Stimulated activated naive CD4-positive, alpha-beta T cell (primary cell): ENCODE results near the gene RBM10.
"Not testable (repeated sequence)": the region's sequence is repeated elsewhere in the genome, so short reads cannot be mapped to it uniquely, and the experiment has no call there.

Experiments
- DNase-seq, 6 experiments: peaks; one replicate each; lab custom pipeline; 2025; lab: John Stamatoyannopoulos, UW

RBM10 gene, protein sequence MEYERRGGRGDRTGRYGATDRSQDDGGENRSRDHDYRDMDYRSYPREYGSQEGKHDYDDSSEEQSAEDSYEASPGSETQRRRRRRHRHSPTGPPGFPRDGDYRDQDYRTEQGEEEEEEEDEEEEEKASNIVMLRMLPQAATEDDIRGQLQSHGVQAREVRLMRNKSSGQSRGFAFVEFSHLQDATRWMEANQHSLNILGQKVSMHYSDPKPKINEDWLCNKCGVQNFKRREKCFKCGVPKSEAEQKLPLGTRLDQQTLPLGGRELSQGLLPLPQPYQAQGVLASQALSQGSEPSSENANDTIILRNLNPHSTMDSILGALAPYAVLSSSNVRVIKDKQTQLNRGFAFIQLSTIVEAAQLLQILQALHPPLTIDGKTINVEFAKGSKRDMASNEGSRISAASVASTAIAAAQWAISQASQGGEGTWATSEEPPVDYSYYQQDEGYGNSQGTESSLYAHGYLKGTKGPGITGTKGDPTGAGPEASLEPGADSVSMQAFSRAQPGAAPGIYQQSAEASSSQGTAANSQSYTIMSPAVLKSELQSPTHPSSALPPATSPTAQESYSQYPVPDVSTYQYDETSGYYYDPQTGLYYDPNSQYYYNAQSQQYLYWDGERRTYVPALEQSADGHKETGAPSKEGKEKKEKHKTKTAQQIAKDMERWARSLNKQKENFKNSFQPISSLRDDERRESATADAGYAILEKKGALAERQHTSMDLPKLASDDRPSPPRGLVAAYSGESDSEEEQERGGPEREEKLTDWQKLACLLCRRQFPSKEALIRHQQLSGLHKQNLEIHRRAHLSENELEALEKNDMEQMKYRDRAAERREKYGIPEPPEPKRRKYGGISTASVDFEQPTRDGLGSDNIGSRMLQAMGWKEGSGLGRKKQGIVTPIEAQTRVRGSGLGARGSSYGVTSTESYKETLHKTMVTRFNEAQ

DNA sequence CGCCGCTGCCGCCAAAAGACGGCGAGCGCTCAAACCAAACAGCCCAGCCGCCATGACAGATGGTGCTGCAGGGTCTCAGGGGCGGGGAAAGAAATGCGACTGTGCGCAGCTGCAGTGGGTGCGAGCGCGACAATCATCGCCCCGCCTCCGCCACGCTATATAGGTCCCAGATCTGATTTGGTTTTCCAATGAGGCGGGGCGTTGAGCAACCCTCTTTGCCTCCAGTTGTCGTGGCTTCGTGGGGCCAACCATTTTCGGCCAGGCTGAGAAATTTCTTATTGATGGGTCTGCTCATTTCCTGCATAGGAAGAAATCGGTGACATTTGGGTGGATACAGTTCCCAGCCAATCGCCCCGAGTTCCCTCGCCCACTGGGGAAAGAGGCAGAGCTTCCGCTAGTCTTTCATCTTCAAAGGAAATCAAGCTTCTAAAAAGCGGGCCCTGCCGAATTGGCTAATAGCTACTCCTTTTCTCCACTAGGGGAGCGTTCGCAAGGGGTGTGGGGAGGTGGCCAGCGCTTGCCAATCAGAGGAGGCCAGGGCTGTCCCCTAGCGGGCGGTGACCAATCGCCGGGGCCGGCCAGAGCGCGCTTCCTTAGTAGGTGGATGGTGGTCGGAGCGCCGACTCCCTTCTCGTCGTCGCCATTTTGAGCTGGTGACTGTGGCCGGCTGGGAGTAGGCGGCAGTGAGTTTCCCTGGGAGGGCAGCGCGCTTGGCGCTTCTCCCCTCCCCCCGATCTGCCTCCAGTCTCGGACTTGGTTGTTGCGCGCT, at the start of gene RBM10, which contains the start of gene NDUFB11:
Gene RBM10, plus strand, starts transcription at position 596 of the 769 bp plus-strand sequence. CDS start 2,261 bp downstream, outside the sequence.
Gene NDUFB11, minus strand, starts transcription at position 77 of the 769 bp plus-strand sequence. Its CDS starts 23 bp downstream, at position 54.
- peak; percentile 80 to 94 (median 89) for DNase-seq

DNA sequence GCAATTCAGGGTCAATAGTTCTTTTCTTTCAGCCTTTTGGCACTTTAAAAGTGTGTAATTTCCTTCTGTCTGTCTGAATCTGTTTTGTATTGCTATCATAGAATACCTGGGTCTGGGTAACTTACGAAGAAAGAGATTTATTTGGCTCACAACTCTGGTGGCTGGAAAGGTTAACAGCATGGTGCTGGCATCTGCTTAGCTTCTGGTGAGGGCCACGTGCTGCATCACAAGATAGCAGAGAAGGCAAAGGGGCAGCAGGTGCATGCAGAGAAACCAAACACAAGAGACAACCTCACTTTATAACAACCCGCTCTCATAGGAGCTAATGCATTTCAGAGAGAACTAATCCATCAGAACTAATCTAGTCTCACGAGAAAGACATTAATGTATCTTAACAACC, 48.0 kb upstream of the RBM10 start:
- no peak for DNase-seq

DNA sequence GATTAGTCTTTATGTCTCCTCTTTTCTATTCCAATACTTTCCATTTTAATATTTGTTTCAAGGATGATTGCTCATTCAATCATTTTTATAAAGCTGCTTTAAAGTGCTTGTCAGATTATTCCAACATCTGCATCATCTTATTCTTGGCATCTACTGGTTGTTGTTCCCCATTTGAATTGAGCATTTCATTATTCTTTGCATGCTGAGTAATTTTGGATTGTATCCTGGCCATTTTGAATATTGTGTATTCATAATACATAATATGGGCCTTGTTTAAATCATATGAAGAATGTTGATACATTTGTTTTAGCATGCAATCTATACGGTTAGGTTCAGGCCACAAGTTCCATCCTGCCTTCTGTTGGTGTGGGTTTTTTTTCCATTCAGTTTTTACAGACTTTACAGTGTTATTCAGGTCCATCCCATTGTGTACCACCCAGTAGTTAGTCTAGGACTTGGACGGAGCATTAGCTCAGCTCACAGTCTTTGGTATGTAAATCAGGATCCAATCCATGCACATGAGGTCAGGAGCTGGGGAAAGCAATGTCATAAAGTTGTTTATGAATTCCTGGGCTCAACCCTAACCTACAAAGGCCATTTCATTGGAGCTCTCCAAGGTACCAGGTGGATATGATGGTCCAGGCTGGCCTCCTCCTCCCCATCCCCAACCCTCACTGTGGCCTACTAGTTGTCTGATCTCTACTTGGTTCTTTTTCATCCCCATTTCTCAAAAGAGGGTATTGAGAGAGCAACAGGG, 46.5 kb upstream of the RBM10 start:
- DNase-seq, result no peak

DNA sequence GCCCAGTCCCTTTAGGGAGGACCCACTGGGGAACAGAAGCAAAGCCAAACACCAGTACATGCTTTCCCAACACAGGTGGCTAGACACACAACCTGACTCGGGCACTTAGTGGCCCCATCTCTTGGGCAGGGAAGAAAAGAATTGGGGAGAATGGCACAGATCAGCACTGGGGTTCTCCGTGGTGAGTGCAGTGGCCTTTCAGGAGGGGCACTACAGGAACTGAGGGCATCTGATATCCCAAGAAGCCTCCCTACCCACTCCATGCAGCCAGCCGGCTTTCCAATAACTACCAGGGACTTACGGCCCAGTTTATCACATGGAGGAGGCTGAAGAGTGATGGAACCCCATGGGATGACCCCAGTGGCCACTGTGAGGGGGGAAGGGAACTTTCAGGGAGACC, 43.8 kb upstream of the RBM10 start:
- DNase-seq, result no peak

DNA sequence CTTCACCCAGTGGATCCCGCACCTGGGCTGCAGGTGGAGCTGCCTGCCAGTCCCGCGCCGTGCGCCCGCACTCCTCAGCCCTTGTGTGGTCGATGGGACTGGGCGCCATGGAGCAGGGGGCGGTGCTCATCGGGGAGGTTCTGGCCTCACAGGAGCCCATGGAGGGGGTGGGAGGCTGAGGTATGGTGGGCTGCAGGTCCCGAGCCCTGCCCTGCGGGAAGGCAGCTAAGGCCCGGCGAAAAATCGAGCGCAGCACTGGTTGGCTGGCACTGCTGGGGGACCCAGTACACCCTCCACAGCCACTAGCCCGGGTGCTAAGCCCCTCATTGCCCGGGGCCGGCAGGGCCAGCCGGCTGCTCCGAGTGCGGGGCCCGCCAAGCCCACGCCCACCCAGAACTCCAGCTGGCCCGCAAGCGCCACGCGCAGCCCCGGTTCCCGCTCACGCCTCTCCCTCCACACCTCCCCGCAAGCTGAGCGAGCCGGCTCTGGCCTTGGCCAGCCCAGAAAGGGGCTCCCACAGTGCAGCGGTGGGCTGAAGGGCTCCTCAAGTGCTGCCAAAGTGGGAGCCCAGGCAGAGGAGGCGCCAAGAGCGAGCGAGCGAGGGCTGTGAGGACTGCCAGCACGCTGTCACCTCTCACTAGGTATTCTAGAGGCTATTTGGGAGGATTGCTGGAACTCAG, 33.9 kb upstream of the RBM10 start:
- DNase-seq, result not testable (repeated sequence)

DNA sequence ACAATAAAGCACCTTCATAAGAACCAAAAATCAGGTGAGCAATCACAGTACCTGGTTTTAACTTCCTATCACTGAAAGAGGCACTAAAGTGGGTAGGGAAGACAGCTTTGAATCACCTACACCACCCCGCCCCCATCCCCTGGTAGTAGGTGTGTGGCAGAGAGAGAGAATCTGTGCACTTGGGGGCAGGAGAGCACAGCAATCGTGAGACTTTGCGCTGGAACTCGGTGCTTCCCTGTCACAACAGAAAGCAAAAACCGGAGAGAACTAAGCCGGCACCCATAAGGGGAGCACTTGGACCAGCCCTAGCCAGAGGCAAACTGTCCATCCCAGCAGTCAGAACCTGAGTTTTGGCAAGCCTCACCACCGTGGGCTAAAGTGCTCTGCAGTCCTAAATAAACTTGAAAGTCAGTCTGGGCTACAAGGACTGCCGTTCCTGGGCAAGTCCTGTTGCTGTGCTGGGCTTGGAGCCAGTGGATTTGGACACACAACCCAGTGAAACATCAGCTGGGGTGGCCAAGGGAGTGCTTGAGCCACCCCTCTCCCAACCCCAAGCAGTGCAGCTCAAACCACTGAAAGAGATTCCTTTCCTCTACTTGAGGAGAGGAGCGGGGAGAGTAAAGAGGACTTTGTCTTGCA, 32.6 kb upstream of the RBM10 start:
- DNase-seq, result no peak

DNA sequence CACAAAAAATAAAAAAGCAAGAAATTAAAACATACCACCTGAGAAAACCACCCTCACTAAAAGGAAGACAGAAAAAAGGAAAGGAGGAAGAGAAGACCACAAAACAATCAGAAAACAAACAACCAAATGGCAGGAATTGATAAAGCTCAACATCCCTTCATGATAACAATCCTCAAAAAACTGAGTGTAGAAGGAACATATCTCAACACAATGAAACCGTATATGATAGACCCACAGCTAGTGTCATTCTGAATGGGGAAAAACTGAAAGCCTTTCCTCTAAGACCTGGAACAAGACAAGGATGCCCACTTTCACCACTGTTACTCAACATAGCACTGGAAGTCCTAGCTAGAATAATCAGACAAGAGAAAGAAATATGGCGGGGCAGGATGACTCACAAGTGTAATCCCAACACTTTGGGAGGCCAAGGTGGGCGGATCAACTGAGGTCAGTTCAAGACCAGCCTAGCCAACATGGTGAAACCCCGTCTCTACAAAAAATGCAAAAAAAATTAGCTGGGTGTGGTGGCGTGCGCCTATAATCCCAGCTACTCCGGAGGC, 28.4 kb upstream of the RBM10 start:
- not testable (repeated sequence) for DNase-seq

DNA sequence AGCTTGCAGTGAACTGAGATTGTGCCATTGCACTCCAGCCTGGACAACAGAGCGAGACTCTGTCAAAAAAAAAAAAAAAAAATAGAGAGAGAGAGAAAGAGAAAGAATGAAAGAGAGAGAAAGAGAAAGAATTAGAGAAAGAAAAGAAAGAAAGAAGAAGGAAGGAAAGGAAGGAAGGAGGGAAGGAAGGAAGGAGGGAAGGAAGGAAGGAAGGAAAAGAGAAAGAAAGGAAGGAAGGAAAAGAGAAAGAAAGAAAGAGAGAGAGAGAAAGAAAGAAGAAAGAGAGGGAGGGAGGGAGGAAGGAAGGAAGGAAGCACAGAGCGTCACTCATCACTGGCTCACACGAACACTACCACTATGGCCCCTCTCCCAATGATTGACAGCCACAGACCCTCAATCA, 20.6 kb upstream of the RBM10 start:
- not testable (repeated sequence) for DNase-seq

DNA sequence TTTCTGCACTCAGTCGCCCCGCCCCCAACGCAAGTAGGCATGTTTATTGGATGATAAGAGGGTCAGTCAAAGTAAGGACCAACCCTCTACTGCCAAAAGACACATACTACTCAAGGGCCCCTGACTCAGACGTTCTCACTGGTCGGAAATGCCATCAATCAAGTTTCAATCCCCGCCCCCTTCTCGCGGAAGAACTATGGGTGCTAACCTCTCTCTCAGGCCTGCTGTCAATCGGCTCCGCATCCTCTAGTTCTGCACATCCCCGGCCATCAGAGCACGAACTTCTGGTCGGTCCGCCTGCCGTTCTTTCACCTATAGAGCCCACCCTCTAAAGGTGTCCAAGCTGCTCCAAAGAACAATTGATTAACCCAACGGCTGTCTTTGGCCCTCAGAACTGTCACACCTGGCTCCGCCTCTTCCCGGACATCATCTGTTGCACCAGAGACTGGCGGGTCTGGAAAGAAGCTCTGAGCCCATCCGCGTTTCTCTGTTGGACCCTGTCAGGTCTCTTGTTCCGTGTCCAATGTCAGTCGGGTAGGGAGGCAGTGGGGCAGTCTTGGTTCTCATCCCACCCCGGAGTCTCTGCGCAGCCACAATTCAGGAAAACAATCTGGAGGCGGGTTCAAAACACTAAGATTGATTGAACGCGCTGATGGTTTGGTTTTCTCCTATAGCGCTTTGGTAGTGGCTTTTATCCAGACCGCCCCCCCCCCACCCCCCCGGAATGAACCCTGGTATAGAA, 15.7 kb upstream of the RBM10 start:
- DNase-seq, result peak; percentile 78 to 93 (median 87)

DNA sequence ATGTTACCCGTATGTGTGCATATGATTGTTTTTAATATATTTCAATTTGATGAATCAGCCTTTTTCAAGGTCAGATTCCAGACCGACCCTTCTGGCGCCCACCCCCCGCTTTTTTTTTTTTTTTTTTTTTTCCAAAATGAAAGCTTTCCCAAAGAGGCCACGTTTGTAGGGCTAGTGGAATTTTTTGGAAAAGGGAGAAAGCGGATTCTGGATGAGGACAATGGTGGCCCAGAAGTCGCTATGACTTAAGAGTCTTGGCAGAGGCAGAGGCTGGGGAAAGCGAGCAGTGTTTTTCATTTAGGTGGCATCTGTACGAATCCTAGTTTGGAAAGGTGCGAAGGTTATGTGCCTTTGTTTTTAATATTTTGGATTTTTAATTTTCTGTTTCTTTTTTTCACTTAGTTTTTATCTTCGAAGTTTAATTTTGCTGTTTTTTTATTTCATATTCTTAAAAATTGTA, 15.1 kb upstream of the RBM10 start:
- DNase-seq, result no peak

DNA sequence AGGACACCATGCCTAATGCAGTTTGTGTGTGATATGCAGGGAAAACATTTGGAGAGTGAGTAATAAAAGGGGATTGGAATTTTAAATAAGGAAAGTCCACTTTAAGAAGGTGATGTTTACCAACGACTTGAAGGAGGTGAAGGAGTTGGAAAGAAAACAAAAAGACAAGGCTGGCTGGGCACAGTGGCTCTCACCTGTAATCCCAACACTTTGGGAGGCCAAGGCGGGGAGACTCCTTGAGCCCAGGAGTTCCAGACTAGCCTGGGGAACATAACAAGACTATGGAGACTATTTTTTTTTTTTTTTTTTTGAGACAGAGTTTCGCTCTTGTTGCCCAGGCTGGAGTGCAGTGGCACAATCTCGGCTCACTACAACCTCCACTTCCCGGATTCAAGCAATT, 11.5 kb upstream of the RBM10 start:
- no peak for DNase-seq

DNA sequence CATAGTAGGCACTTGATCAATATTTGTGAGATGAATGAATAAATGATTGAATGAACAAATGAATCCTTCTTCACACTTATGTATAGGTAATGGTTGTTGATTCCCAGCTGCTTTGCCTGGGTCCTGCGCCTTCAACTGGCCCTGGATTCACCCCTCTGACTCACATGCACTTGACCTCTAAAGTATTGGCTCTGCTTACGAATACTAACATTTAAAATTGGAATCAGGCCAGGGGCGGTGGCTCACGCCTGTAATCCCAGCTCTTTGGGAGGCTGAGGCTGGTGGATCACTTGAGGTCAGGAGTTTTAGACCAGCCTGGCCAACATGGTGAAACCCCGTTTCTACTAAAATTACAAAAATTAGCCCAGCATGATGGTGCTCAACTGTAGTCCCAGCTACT, 9.4 kb upstream of the RBM10 start:
- not testable (repeated sequence) for DNase-seq

DNA sequence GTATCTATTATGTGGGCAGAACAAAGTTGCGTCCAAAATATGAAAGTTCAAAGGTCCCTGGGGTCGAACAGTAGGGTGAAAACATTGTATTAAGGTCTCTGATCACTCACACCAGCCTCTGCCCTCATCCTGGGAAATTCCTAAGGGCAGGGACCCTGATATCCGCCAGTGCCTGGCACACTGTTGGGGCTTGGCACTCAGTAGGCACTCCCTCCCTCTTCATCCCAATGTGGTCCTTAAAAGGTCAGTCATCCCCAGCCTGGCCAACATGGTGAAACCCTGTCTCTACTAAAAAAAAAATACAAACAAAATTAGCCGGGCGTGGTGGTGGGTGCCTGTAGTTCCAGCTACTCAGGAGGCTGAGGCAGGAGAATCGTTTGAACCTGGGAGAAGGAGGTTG, 6.8 kb upstream of the RBM10 start:
- DNase-seq, result no peak

DNA sequence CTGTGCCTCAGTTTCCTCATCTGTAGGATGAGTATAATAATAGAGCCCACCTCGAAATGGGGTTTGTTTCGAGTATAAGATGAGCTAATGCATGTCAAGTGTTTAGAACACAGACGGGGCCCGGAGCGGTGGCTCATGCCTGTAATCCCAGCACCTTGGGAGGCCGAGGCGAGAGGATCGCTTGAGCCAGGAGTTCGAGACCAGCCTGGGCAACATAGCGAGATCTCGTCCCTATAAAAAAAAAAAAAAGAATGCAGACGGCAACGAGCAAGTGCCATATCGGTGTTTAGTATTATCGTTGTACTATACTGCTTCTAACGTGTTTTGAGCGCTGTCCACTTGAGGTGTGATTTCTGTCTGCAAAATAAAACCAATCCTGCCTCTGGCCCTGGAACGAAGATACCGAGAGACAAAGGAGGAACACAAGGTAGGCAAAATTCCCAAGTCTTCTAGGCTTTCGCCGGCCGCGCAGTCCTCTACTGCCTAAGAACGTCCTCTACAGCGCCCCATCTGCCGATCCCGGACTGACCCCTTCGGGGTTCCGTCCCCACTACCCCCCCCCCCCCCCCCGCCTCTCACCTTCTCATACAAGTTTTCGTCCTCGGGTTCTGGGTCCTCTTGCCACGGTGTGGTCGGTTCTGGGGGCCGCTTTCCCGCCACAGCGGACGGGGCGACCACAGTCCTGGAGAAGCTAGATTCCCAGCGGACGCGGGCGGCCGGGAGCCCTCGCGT, 961 bp upstream of the RBM10 start:
- DNase-seq, result peak in 2 of 6 experiments; percentile 31 to 56

DNA sequence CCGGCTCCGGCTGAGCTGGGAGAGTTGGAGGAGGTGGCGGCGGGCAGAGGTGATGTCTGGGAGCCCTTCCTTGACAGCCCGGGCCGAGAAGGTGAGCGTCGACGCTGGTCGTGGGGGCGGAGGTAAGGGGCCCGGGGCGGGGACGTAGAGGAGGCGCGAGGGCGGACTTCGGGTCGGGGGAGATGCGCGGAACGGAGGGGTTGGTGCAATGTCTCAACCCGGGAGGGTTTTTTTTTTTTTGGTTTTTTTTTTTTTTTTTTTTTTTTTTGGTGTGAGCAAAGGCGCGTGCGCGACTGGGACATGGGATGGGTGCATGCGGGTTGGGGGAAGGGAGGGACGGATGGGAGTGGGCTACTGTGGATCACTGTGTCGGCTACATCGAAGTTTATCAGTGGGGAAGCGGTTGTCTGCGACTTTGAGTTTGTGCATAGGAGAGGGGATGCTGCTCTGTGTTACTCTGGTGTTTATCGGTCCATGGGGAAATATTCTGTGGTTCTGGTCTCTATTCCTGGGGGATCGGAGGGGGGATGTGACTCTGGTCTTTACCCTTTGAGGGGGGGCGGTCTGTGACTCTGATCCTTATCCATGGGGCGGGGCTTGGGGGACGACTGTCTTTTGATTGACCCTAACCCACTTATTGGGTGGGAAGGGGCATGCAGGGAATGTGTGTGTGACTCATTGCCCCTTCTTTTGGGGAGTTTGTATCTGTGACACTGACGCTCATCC, 537 bp downstream of the RBM10 start:
- DNase-seq, result peak in 2 of 6 experiments; percentile 44 to 67

DNA sequence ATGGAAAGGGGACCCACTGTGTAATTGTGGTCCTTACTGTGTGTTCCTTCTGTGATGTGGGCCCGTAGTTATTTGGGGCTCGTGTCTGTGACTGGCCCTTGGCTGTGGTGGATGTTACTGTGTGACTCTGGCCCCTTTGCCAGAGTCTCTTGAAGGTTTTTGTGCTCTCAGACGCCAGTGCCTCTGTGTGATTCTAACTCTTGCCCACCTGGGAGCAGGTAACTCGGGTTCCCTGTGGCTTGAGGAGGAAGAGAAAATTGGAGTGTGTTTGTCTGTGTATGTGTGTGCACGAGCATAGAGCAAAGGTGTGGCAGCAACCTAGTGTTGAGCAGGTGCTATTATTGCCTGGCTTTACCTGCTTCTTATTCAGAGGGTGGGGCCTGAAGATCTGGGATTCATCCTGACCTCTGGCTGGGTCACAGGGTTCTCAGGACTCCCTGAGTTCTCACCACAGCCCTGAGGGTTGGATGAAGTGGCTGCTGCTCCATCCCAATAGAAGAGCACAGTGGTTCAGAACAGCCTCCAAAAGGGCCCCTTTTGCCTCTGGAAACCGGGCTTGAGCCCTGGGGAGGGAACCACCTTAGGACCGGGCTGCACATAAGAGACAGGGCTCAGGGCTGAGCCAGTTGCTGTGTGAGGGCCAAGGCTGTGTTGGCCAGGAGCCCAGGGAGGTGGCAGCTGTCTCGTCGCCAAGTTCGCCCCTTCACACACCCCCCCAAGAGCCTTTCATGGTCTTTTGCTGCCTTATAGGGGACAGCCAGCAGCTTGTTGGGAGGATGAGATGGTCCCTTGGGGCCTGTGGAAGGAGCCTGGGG, 1.3 kb downstream of the RBM10 start:
- DNase-seq, result no peak
